ENCODE data around the gene NEAT1.
"Not testable (repeated sequence)": the region's sequence is repeated elsewhere in the genome, so short reads cannot be mapped to it uniquely, and the experiment has no call there.

Gene NEAT1

DNA sequence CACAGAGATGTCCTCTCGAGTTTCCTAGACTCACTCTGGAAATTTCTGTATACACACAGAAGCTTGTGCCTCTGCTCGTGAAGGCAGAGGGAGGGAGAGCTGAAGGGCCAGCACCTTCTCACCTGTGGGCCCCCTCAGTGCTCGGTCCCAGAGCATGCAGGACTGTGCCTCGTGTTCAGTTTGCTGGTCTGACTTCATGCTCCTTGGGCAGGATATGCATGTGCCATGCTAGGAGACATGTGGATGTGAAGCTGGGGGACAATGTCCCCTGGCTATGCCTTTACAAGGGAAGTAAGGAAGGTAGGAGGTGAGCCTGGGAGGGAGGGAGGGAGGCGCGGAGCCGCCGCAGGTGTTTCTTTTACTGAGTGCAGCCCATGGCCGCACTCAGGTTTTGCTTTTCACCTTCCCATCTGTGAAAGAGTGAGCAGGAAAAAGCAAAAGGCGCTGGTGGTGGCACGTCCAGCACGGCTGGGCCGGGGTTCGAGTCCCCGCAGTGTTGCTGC, 22.6 kb downstream of the NEAT1 start:
- TF ChIP-seq, protein P1, sequence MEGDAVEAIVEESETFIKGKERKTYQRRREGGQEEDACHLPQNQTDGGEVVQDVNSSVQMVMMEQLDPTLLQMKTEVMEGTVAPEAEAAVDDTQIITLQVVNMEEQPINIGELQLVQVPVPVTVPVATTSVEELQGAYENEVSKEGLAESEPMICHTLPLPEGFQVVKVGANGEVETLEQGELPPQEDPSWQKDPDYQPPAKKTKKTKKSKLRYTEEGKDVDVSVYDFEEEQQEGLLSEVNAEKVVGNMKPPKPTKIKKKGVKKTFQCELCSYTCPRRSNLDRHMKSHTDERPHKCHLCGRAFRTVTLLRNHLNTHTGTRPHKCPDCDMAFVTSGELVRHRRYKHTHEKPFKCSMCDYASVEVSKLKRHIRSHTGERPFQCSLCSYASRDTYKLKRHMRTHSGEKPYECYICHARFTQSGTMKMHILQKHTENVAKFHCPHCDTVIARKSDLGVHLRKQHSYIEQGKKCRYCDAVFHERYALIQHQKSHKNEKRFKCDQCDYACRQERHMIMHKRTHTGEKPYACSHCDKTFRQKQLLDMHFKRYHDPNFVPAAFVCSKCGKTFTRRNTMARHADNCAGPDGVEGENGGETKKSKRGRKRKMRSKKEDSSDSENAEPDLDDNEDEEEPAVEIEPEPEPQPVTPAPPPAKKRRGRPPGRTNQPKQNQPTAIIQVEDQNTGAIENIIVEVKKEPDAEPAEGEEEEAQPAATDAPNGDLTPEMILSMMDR (IDR thresholded peaks at IDR 0.05; ENCODE audit: insufficient read depth, missing control alignments) = no peak
- DNase-seq (ENCODE audit: insufficient read length, low spot score) (no peak), FAIRE-seq (no peak)

DNA sequence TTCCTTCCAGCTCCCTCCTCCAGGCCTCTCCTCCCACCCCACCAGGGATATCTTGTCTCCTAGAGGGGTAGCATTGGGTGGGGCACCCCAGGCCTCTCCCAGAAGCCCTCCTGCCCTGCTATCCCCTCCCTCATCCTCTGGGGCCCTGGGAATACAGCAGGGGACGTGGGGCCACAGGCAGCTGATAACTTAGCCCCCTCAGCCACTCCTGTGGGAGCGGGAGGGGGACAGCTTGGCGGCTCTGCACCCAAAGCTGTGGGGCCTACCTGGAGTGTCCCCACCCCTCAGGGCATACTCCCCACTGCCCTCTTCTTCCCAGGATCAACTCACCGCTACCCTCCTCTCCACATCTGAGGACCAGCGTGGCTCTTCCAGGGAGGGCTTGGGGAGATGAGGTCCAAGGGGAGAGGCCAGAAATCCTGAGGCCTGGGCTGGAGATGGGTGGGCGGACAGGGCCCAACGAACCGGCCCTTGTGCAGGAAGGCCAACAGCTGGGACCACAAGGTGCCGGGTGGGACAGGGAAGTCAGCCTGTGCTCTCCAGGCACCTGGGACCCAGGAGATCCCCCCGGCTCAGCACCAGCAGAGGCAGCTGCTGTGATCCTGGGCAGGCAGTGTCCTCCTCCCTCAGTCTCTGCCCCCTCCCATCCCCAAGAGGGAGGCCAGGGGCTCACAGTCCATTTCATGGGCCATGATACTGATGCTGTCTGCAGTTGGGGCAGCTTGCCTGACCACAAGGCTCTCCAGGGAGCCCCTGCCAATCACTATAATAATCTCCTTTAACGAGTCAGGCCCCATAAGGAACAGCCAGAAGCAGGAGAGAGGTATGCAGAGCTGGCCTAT, 23.2 kb downstream of the NEAT1 start:
- TF ChIP-seq, protein P1 (IDR thresholded peaks at IDR 0.05; ENCODE audit: insufficient read depth, missing control alignments) = no peak
- no peak for FAIRE-seq
- DNase-seq (ENCODE audit: insufficient read length, low spot score) = no peak

DNA sequence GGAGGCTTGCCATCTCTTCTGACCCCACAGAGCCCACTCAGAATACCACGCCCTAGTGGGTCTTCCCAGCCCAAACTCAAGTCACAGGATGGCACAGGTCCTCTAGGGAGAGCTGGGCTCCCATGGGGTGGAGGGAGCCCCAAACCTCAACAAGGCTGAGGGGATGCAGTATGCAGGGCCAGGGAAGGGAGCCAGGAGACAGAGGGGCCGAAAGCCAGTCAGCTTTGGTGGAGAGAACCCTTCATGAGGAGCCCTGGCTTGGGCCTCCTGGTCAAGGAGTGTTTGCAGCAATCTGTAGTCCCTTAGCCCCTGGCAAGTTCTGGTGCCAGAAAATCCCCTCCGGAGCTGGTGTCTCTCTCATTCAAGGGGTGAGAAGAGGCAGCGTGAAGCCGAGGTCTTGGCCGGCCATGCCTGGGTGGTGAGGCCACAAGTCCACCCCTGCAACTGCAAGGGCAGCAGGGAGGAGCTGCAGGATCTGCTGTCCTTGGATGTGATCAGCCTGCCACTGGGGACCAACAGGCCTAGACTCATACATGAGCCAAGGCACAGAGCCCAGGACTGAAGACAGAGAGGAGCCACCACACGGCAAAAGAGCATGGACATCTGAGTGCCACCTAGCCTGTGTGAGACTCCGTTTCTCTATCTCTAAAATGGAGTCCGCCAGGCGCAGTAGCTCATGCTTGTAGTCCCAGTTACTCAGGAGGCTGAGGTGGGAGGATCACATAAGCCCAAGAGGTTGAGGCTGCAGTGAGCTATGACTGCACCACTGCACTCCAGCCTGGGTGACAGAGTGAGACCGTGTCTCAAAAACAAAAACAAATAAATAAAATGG, 24.1 kb downstream of the NEAT1 start:
- no peak for FAIRE-seq
- TF ChIP-seq, protein P1 (IDR thresholded peaks at IDR 0.05; ENCODE audit: insufficient read depth, missing control alignments) = no peak
- no peak for DNase-seq (ENCODE audit: insufficient read length, low spot score)

DNA sequence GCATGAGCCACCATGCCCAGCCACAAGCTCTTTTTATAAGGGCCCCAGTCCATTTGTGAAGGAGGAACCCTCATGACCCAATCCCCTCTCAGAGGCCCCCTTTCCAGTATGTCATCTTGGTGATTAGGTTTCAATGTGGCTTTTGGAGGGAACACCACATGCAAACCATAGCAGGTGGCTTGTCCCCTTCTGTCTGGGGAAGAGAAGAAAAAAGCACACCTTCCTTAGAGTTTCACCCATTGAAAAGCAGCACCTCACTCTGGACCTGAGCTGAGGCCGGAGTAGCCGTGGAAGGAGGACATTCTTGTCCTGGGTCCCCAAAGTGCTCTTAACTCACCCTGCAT, 25.4 kb downstream of the NEAT1 start:
- DNase-seq (ENCODE audit: insufficient read length, low spot score) = no peak
- FAIRE-seq = no peak
- TF ChIP-seq, protein P1 (IDR thresholded peaks at IDR 0.05; ENCODE audit: insufficient read depth, missing control alignments) = no peak

DNA sequence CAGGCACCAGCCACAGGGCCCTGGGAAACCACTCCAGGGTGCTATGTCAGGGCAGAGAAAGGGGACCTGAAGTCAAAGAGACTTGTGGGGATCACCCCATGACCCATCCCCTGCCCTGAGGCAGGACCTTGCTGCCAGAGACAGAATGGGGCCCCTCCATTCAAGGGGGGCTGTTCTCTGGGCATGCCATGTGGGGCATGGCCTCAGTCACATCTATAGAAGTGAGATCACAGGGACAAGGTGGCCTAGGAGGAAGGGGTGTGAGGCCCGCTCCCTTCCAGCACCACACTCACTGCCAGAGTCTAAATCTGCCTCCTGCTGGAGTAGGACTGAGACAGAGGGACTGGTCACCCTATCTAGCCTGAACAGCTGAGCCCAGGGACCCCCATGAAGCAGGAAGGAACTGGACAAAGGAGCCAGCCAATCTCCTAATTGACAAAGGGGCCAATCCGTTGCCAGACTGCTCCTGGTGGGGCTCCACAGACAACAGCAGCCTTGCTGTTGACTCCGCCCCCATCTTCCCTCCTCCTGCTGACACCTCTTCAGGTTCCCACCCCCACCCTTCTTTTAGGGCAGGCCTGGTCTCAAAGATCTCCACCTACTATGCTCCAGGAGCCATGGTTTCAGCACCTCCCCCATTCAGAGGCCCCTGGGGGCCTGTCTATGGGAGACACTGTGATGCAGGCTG, 26.0 kb downstream of the NEAT1 start:
- no peak for DNase-seq (ENCODE audit: insufficient read length, low spot score)
- TF ChIP-seq, protein P1 (IDR thresholded peaks at IDR 0.05; ENCODE audit: insufficient read depth, missing control alignments) = no peak

DNA sequence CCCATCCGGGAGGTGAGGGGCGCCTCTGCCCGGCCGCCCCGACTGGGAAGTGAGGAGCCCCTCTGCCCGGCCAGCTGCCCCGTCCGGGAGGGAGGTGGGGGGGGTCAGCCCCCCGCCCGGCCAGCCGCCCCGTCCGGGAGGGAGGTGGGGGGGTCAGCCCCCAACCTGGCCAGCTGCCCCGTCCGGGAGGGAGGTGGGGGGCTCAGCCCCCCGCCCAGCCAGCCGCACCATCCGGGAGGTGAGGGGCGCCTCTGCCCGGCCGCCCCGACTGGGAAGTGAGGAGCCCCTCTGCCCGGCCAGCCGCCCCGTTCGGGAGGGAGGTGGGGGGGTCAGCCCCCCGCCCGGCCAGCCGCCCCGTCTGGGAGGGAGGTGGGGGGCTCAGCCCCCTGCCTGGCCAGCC, 28.7 kb downstream of the NEAT1 start:
- DNase-seq (ENCODE audit: insufficient read length, low spot score); FAIRE-seq: not testable (repeated sequence)

More for the DNA sequence above, 26.0 kb downstream of the NEAT1 start:
- FAIRE-seq = no peak

DNA sequence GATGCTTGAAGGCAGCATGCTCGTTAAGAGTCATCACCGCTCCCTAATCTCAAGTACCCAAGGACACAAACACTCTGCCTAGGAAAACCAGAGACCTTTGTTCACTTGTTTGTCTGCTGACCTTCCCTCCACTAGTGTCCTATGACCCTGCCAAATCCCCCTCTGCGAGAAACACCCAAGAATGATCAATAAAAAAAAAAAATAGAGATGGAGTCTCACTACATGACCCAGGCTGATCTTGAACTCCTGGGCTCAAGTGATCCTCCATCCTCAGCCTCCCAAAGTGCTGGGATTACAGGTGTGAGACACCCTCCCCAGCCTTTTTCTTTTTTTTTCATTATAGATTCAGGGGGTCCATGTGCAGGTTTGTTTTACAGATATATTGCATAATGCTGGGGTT, 29.7 kb downstream of the NEAT1 start:
- FAIRE-seq = not testable (repeated sequence)

More for the DNA sequence above, 29.7 kb downstream of the NEAT1 start:
- not testable (repeated sequence) for DNase-seq (ENCODE audit: insufficient read length, low spot score)
